A172 (cell line): ENCODE results near the gene C9orf85. TPM values are rescaled to one million over a fixed set of nuclear protein-coding genes. Genes with fewer than 3 reads are reported as not detected.
"Not testable (repeated sequence)": the region's sequence is repeated elsewhere in the genome, so short reads cannot be mapped to it uniquely, and the experiment has no call there.

Experiments used
- DNase-seq: peaks from one replicate; pipeline ENCODE4 v3.0.0-alpha.2; 2015; ENCODE audit warnings: low spot score
- total RNA-seq: library from RNA; depleted of rRNA; stranded (reverse); fragments of >200 nt; shearing (Covaris generic); gene quantifications from 2 replicates; pipeline ENCODE4 v1.2.3, GENCODE V29; 2014; rRNA removed

The C9orf85 gene
- total RNA-seq, 1 experiment from 2014 or later = 10.9 TPM

DNA sequence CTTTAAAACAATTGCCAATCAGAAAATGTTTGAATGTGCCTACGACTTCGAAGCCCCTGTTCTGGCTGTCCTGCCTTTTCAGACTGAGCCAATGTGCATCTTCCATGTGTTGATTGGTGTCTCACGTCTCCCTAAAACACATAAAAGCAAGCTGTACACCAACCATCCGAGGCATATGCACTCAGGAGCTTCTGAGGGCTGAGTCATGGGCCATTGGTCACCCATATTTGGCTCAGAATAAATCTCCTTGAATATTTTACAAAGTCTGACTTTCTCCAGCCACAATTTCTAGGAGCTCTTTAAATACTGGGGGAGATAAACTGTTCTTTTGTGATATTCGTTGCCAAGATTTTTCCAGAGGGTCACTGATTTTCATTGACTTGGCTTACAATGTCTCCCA, 95.1 kb downstream of the C9orf85 start:
- no peak for DNase-seq

DNA sequence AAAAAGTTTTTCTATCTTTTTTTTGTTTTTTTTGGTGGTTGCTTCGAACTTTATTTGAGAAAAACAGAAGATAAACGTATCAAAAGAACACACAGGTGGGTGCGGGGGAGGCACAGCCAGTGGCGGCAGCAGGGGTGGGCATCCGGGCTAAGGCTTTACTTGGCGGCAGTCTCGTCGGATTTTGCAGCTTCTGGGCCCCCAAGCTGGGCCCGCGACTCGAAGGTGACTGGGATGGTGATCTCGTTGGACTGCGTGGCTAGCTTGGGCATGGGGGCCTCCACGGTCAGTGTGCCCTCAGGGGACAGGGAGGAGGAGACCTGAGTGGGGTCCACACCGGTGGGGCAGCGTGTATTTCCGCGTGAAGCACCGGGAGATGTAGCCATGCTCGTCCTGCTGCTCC, 96.3 kb downstream of the C9orf85 start:
- not testable (repeated sequence) for DNase-seq

DNA sequence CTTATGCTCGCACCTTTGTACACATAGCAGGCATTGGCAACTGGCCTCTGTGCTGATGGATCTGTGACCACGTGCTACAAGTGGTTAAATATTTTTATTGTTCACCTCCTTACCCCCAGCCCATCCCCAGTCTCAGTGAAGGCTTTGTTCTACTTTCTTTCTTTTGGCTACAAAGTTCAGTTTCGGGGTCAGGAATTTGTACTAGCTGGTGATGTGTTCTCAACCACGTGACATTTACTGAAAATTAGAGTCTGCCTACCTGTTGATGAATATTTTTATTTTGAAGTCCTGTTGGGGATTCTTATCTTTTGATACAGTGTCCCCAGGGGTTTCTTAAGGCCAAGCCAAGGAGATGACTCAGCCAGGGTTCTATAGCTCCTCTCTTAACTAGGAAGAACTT, 101.2 kb downstream of the C9orf85 start:
- peak; percentile 24 for DNase-seq

DNA sequence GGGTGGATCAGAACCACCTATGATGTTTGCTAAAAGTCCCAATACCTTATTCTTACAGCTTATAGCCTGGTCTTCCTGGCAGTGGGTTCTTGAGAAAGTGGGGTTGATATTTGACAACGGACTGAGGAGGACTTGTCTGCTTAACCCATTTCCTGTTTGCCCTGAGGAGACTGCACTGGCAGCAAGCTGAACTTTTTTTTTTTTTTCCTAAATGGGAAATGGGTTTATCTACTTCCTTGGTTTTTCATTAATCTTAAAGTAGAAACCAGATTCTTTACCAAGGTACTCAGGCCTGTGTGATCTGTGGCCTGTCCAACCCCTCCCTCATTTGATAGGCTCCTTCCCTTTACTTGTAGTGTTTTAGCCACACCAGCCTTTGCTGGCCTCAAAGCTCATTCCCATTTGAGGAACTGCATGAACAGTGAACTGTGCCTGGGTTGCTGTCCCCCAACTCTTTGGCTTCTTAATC, 101.9 kb downstream of the C9orf85 start:
- no peak for DNase-seq

DNA sequence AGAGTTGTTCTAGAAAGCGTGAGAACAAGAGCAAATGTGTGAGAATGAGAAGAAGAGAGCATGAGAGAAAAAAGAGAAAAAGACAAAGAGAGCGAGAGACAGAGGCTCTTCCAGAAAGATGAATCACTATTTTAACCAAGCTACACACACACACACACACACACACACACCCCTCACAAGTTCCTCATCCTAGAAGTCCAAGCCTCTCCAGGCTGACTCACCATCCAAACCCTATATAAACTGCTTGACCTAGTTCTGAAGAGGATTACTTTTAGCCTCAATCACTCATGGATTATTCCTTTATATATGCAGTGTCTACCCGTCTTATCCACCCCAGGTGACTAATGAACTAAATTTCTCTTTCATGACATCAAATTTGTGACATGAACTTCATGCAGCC, 111.4 kb downstream of the C9orf85 start:
- peak; percentile 30 for DNase-seq

Other genes with a start within 250 kb of the C9orf85 start
- gene CEMIP2, start 143.1 kb upstream of the C9orf85 start, total RNA-seq = 11.6 and 12.2 TPM in 2 replicates
- gene ABHD17B, start 446 bp upstream of the C9orf85 start, total RNA-seq = 34.5 and 41.7 TPM in 2 replicates
- gene C9orf57, start 149.0 kb downstream of the C9orf85 start, total RNA-seq = not detected in 2 replicates
- gene GDA, start 237.8 kb downstream of the C9orf85 start, total RNA-seq = not detected in 2 replicates